ENCODE results near the gene PAX6.

DNA sequence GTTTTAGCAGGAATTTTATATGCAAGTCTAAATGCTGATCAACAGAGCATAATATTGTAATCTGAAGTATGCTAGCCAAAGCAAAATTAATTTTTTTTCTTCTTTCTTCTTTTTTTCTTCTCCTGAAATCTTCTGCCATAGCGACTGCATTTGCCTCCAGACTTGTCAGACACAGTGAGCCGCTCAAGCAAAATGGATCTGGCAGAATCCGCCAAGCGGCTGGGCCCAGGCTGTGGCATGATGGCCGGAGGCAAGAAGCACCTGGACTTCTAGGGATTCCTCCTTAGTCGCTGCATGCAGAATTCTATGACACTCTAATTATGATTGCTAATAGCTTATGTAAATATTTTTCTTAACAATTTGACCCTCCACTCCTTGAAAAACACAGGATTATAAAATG is 27.9 kb downstream of the PAX6 start:
- TF ChIP-seq, protein P1, sequence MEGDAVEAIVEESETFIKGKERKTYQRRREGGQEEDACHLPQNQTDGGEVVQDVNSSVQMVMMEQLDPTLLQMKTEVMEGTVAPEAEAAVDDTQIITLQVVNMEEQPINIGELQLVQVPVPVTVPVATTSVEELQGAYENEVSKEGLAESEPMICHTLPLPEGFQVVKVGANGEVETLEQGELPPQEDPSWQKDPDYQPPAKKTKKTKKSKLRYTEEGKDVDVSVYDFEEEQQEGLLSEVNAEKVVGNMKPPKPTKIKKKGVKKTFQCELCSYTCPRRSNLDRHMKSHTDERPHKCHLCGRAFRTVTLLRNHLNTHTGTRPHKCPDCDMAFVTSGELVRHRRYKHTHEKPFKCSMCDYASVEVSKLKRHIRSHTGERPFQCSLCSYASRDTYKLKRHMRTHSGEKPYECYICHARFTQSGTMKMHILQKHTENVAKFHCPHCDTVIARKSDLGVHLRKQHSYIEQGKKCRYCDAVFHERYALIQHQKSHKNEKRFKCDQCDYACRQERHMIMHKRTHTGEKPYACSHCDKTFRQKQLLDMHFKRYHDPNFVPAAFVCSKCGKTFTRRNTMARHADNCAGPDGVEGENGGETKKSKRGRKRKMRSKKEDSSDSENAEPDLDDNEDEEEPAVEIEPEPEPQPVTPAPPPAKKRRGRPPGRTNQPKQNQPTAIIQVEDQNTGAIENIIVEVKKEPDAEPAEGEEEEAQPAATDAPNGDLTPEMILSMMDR (conservative IDR thresholded peaks at IDR 0.05 in 1 of 2, IDR thresholded peaks at IDR 0.05 in 1 of 2; ENCODE audit: low read depth in 1 of 2, low read length in 2 of 2): no peak
- no peak for TF ChIP-seq EZH2 (IDR thresholded peaks at IDR 0.05; ENCODE audit: low read length, missing control alignments)

All from fibroblast of lung (primary cell).